ENCODE data around the gene FSIP1.

Gene FSIP1

GRCh38 chr15:39613861-39614260 is 168.8 kb downstream of the FSIP1 start:
- DNase-seq: no peak

- peak; percentile 34 for DNase-seq
These were observed 169.4 kb downstream of the FSIP1 start for GRCh38 chr15:39613271-39613670.

GRCh38 chr15:39610665-39611064 is 172.0 kb downstream of the FSIP1 start:
- DNase-seq: no peak

- no peak for DNase-seq
These were observed 173.3 kb downstream of the FSIP1 start for GRCh38 chr15:39609166-39609916.

- DNase-seq: no peak
These were observed 174.2 kb downstream of the FSIP1 start for GRCh38 chr15:39608185-39609139.

- no peak for DNase-seq
These were observed 177.5 kb downstream of the FSIP1 start for GRCh38 chr15:39605146-39605545.

- DNase-seq: no peak
These were observed 180.5 kb downstream of the FSIP1 start for GRCh38 chr15:39602143-39602542.

GRCh38 chr15:39599871-39600270 is 182.8 kb downstream of the FSIP1 start:
- DNase-seq: no peak

- DNase-seq: no peak
These were observed 183.4 kb downstream of the FSIP1 start for GRCh38 chr15:39598958-39599845.

- DNase-seq: no peak
These were observed 184.3 kb downstream of the FSIP1 start for GRCh38 chr15:39598186-39598850.

GRCh38 chr15:39597751-39598185 is 184.9 kb downstream of the FSIP1 start:
- DNase-seq: no peak

GRCh38 chr15:39597336-39597735 is 185.3 kb downstream of the FSIP1 start:
- DNase-seq: no peak

GRCh38 chr15:39596358-39597051 is 186.1 kb downstream of the FSIP1 start:
- DNase-seq: no peak

- DNase-seq: no peak
These were observed 187.1 kb downstream of the FSIP1 start for GRCh38 chr15:39595338-39596221.

- DNase-seq: peak; percentile 60
These were observed 187.9 kb downstream of the FSIP1 start for GRCh38 chr15:39594446-39595337.

- no peak for DNase-seq
These were observed 188.8 kb downstream of the FSIP1 start for GRCh38 chr15:39593656-39594445.

- DNase-seq: no peak
These were observed 189.5 kb downstream of the FSIP1 start for GRCh38 chr15:39593071-39593655.

- DNase-seq: no peak
These were observed 190.1 kb downstream of the FSIP1 start for GRCh38 chr15:39592500-39592899.

Data from HCEC 1CT (cell line).